Measurements from ENCODE around the gene PRR23C.

Gene PRR23C

DNA sequence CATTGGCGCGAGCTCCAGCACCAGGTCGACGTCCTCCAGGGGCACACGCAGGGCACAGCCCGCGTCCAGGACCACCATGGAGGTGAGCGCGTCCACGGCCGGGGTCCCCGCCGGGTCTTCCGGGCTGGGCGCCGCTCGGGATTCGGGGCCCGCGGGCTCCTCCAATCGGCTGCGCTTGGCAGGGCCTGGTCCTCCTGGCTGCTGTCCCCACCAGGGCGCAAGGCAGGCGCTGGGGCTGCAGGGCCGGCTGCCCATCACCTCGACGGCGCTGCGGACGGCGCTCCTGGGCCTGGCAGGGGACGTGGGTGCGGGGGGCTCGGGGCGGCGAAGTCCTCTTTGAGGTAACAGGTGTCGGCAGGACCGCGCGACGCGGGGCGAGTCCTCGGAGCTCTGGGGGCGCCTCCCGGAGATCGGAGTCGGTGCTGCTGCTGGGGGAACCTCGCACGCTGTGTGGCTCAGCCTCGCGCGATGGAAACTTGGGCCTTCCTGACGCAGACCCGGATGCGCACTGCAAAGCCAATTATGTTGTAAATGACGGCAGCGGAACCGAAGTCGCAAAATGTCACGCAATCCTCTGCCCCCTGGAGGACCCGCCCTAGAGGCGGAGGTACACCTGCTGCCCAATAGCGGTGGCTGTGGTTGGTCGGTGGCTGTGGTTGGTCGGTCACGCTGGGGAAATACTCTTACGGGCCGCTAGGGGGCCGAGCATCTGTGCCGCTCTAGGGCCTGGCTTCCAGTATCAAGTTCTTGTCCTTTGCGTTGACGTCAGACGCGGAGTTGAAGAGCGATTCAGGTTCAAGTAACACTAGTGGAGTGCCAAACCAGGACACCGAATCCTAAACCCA lies at the start of gene PRR23C:
PRR23C (minus strand) TSS at position 527 of the 845 bp plus-strand sequence; CDS start at position 255, 272 bp downstream.
- Histone ChIP-seq H3K4me3 (ENCODE audit: low read depth, low read length) (no peak within 1 kb of the TSS), H3K9me3 (ENCODE audit: severe bottlenecking) (no peaks in the 10 kb centered on the region), H3K27me3 (ENCODE audit: insufficient read depth, low read depth, severe bottlenecking) (no peaks in the 10 kb centered on the region), H3K36me3 (no peaks in the 10 kb centered on the region), H3K27ac (no peak within 1 kb of the TSS)
- TF ChIP-seq, protein P1, sequence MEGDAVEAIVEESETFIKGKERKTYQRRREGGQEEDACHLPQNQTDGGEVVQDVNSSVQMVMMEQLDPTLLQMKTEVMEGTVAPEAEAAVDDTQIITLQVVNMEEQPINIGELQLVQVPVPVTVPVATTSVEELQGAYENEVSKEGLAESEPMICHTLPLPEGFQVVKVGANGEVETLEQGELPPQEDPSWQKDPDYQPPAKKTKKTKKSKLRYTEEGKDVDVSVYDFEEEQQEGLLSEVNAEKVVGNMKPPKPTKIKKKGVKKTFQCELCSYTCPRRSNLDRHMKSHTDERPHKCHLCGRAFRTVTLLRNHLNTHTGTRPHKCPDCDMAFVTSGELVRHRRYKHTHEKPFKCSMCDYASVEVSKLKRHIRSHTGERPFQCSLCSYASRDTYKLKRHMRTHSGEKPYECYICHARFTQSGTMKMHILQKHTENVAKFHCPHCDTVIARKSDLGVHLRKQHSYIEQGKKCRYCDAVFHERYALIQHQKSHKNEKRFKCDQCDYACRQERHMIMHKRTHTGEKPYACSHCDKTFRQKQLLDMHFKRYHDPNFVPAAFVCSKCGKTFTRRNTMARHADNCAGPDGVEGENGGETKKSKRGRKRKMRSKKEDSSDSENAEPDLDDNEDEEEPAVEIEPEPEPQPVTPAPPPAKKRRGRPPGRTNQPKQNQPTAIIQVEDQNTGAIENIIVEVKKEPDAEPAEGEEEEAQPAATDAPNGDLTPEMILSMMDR (IDR thresholded peaks at IDR 0.05; ENCODE audit: low read depth, low read length) = no peak
- no peak for DNase-seq

DNA sequence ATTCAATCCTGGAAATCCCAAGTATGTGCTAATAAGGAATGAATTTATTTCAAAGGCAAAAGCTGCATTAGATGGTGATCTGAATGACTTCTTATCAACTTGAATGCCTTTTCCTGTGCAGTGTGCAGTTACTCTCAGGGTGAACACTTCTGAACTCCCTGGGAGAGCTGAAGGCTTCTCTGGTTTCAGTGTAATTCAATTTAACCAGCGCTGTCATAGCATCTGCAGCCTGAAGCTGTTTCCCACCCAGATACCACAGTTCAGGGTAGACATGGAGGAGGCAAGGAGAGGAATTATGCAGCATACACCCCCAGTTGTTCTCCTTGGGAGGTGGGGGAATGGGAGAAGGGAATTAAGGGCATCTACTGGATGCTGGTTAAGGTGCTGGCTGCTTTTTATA lies 49.1 kb upstream of the PRR23C start:
- Histone ChIP-seq H3K36me3 (no peaks in the 10 kb centered on the region), H3K4me3 (ENCODE audit: low read depth, low read length) (no peak overlapping the region), H3K27ac (no peak overlapping the region), H3K9me3 (ENCODE audit: severe bottlenecking) (peaks cover 9% of the 10 kb centered on the region), H3K27me3 (ENCODE audit: insufficient read depth, low read depth, severe bottlenecking) (no peaks in the 10 kb centered on the region)
- no peak for DNase-seq
- TF ChIP-seq, protein P1 (IDR thresholded peaks at IDR 0.05; ENCODE audit: low read depth, low read length) = no peak

DNA sequence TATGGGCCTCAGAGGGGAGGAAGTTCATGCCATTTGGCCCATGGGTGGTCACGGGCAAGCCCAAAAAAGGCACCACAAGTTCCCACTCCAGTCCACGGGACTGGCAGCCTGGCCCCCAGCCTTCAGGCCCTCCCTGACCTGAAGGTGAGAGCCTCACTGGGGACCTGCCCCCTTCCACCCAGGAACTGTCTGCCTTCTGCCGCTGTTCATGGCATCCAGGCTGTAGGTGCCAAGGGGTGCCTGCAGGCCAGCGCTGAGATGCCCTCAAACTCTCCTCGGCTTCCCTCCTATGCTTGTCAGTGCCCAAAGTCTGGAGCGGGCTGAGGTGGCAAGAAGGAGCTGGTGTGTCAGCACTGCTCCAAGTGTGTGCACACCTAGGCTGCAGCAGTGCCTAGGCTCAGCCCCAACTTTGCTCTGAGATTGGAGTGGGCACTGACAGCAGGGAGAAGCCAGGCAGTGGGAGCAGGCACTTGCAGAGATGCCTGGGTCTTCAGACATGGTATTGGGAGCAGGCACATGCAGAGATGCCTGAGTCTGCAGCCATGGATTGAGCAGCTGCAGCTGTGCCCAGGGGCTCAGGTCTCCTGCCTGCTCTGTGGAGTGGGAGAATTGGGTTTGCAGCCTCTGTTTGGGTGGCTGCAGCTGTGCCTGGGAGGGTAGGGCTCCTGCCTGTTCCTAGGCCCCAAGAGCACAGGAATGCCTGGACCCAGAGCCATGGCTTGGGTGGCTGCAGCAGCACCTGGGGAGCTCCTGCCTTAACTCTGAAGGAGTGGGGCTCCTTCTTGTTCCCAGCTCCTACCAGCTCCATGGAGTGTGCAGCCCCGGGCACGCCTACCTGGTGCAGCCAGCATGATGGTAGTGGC lies 44.0 kb upstream of the PRR23C start:
- Histone ChIP-seq H3K4me3 (ENCODE audit: low read depth, low read length) (no peak overlapping the region), H3K36me3 (no peaks in the 10 kb centered on the region), H3K27me3 (ENCODE audit: insufficient read depth, low read depth, severe bottlenecking) (no peaks in the 10 kb centered on the region), H3K27ac (no peak overlapping the region), H3K9me3 (ENCODE audit: severe bottlenecking) (peaks cover 9% of the 10 kb centered on the region)
- DNase-seq = no peak
- TF ChIP-seq, protein P1 (IDR thresholded peaks at IDR 0.05; ENCODE audit: low read depth, low read length) = no peak

DNA sequence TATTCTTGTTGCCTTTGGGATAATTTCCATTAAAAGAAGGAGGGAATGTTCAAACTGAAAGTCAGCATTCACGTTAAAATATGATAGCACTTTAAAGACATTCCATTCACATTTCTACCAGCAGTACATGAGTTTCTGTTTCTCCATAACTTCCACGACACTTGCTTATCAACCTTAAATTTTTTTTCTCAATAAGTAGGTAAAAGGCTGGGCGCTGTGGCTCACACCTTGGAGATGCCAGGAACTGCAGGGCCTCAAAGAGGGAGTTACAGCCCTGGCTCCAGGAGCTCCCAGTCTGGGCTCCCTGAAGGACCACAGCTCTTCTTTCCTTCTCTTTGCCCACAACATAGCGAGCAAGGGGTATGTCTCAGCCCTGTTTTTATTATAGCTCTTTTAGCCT lies 42.9 kb upstream of the PRR23C start:
- Histone ChIP-seq H3K36me3 (no peaks in the 10 kb centered on the region), H3K27ac (no peak overlapping the region), H3K4me3 (ENCODE audit: low read depth, low read length) (no peak overlapping the region), H3K9me3 (ENCODE audit: severe bottlenecking) (peaks cover 6% of the 10 kb centered on the region), H3K27me3 (ENCODE audit: insufficient read depth, low read depth, severe bottlenecking) (no peaks in the 10 kb centered on the region)
- TF ChIP-seq, protein P1 (IDR thresholded peaks at IDR 0.05; ENCODE audit: low read depth, low read length) = no peak
- no peak for DNase-seq

DNA sequence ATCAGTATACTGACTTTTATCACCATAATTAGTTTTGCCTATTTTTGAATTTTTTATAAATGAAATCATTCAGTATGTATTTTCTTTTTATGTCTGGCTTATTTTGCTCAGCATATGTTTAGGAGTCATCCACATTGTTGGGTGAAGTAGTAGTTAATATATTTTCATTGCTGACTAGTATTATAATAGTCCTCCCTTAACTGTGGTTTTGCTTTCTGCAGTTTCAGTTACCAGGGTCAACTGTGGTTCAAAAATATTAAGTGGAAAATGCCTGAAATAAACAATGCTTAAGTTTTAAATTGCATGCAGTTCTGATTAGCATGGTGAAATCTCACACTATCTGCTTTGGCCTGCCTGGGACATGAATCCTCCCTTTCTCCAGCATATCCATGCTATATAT lies 39.5 kb upstream of the PRR23C start:
- no peak overlapping the region for H3K4me3 ChIP-seq (ENCODE audit: low read depth, low read length)

More for the DNA sequence above, 39.5 kb upstream of the PRR23C start:
- no peak for DNase-seq
- no peaks in the 10 kb centered on the region for H3K36me3 ChIP-seq
- H3K27ac ChIP-seq = no peak overlapping the region
- H3K9me3 ChIP-seq (ENCODE audit: severe bottlenecking) = no peaks in the 10 kb centered on the region
- TF ChIP-seq, protein P1 (IDR thresholded peaks at IDR 0.05; ENCODE audit: low read depth, low read length) = no peak
- no peaks in the 10 kb centered on the region for H3K27me3 ChIP-seq (ENCODE audit: insufficient read depth, low read depth, severe bottlenecking)
